GM12865 (cell line): ENCODE data around the gene HAVCR1.

ENCODE experiments used
- DNase-seq: peaks from one replicate; pipeline ENCODE4 v3.0.0; 2010; ENCODE audit warnings: low read depth
- H3K4me3 ChIP-seq: 2 replicates; pipeline ENCODE4 v1.5.1; 2011; ENCODE audit warnings: mild to moderate bottlenecking, low read depth, low read length, control low read depth
- TF ChIP-seq, protein P1 (sequence below): IDR thresholded peaks from 2 replicates; pipeline ENCODE4 v1.5.1; 2011; ENCODE audit warnings: low read length, control low read depth, low read depth, inconsistent platforms; ENCODE audit not compliant: insufficient read depth; ENCODE audit errors: missing control alignments

HAVCR1 gene

DNA sequence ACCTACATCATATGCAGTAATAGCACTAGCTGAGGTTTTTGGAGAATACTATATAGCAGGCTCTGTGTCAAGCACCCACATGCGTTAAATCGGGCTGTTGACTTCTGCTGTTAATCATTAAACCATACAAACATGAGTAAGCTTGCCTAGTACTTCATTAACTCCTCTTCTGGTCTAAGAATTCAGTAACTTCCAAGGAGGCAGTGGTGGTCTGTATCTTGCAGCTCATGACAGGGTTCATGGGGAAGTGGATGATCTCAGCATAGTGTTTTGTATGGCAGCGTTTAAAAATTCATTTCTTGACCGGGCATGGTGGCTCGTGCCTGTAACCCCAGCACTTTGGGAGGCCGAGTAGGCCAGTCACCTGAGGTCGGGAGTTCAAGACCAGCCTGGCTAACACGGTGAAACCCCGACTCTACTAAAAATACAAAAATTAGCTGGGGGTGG, at the start of gene HAVCR1:
Gene HAVCR1, minus strand, starts transcription at position 24 of the 447 bp plus-strand sequence. CDS start 1,173 bp downstream, outside the sequence.
- TF ChIP-seq, protein P1, sequence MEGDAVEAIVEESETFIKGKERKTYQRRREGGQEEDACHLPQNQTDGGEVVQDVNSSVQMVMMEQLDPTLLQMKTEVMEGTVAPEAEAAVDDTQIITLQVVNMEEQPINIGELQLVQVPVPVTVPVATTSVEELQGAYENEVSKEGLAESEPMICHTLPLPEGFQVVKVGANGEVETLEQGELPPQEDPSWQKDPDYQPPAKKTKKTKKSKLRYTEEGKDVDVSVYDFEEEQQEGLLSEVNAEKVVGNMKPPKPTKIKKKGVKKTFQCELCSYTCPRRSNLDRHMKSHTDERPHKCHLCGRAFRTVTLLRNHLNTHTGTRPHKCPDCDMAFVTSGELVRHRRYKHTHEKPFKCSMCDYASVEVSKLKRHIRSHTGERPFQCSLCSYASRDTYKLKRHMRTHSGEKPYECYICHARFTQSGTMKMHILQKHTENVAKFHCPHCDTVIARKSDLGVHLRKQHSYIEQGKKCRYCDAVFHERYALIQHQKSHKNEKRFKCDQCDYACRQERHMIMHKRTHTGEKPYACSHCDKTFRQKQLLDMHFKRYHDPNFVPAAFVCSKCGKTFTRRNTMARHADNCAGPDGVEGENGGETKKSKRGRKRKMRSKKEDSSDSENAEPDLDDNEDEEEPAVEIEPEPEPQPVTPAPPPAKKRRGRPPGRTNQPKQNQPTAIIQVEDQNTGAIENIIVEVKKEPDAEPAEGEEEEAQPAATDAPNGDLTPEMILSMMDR, result no peak
- no peak for DNase-seq

DNA sequence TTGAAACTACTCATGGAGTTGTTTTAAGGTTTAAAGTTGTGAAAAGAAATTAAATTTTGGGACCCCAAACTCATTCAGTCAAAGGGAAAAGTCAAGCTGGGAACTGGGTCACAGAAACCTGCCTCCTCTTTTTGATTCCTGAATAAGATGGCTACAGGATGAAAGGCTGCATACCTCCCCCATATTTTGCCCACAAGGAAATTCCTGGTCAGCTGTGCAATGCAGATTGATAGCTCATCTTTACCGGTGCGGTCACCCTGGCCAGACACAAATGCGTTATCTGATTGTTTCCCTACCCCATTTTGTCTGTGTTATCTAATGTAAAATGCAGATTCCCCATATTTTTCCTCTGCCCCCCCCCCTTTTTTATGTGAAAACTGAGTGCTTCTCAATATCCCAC, 48.6 kb upstream of the HAVCR1 start:
- peak overlapping the region; percentile 54 for H3K4me3 ChIP-seq
- TF ChIP-seq, protein P1, result no peak
- DNase-seq, result no peak

More for the DNA sequence above, at the start of gene HAVCR1:
- H3K4me3 ChIP-seq, result no peak within 1 kb of the TSS

DNA sequence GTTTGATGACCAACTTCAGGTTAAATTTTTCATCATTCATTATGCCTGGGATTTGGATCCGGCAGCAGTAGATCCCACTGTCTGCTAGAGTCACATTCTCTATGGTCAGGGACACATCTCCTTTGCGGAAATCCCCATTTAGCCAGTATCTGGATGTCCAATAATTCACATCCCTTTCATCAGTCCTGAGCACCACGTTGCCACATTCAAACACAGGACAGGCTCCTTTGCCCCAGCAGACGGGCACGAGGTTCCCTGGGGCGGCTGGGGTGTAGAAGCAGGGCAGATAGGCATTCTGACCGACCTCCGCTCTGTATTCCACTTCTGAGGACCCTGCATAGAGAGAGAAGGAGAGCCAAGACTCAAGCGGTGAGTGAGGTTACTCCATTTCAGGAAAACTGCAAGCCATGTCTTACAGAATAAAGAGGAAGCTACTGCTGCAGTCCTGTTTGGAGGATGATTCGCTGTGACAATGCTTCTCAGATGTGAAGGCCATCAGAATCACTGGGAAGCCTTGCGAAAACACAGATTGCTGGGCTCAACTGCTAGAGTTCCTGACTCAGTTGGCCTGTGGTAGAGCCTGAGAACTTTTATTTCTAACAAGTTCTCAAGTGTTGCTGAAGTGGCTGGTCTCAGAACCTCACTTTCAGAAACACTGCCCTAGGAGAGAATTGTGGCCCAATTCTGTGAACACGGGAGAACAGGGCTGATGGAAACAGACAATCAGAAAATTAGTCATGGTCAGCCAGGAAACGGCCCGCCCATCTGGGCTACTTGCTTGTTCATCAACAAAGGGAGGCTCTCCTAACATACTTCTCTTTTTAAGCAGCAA, 47.9 kb upstream of the HAVCR1 start:
- peak; percentile 68 for DNase-seq
- H3K4me3 ChIP-seq, result peak overlapping the region; percentile 54
- TF ChIP-seq, protein P1, result no peak

DNA sequence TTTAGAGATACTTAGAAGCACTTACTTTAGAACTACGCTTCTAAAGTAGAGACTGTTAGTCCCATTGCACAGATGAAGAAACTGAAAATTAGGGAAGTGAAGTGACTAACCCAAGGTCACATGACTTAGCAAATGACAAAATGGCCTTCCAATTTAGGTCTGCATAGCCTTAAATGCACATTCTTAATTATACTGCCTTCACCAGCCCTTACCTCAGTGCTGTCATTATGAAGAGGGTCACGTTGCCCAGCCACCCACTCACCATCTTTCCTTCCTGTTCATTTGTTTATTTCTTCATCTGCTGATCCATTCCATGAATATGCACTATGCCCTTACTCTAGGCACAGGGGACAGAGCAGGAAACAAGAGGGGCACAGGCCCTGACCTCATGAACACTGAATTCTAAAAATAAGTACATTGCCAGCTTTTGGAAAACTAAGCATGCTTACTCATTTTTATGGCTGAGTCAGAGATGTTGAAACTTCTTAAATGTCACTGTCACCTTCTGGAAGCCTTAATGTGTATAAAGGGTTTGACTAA, 41.3 kb upstream of the HAVCR1 start:
- no peak overlapping the region for H3K4me3 ChIP-seq
- DNase-seq, result no peak
- TF ChIP-seq, protein P1, result no peak

DNA sequence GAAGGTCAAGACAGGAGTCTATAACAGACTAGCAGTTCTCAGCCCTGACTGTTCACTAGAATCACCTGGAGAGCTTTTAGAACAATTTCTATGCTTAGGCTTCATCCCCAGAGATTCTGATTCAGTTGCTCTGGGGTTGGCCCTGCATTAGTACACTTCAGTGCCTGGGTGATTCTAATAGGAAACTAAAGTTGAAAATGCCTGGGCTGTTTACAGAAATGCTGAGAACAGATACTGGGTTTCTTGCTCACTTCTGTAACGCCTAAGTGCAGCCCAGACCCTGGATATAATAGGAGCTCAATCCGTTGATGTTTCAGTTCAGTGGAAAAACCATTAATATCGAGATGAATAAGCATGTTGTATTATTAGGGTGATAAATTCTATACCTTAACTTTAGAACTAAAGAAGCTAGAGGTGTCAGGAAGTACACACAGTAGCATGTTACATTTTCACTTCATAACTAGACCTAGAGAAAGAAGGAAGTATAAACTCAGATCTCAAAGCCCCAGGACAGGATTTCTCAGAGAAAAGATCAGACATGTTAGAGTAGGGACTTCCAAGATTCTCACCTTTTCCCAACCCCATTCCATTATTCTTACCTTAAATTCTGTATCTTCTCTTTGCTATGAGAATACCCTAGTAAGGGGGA, 29.6 kb upstream of the HAVCR1 start:
- TF ChIP-seq, protein P1, result no peak
- DNase-seq, result peak; percentile 35
- H3K4me3 ChIP-seq, result no peak overlapping the region

DNA sequence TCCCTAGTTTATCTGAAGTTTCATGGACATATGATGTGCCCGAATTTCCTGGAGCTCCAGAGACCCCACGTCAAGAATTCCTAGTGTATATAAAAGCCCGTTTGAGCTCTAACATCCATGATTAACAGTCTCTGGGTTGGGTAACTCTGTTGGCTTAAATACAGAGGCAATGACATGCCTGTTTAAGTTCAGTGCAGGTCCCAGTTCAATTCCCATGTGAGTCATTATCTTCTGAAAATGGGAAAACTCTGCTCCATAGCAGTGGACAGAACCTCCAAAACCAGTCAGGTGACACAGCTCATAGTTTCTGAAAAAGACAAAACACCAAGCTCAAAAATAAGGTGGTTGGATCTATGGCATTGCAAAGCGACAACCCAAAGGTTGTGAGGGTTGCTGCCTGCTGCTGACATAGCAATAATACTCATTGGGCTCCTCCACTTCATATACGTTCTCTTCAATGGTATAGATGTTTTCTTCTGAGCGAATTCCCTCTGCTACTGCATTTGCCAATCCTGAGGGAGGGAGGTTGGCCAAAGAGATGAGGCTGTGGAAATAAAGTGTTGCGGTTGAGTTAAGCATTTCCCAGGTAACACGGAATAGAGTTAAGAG, 27.9 kb upstream of the HAVCR1 start:
- no peak for DNase-seq
- TF ChIP-seq, protein P1, result no peak
- H3K4me3 ChIP-seq, result no peak overlapping the region
